Hair follicular keratinocyte (primary cell): ENCODE results near the gene SIAE. TPM values are rescaled to one million over a fixed set of nuclear protein-coding genes. Genes with fewer than 3 reads are reported as not detected.

Source experiments
- total RNA-seq: library from RNA; depleted of rRNA; stranded (reverse); fragments of >200 nt; gene quantifications from 2 replicates; pipeline ENCODE4 v1.2.3, GENCODE V29; 2015

SIAE gene
- 9.6 and 10.1 TPM in 2 replicates for total RNA-seq

GRCh38 chr11:124673333-124674167 lies at the start of gene SIAE, which contains the start of gene SPA17:
Gene SIAE, minus strand, starts transcription at chr11:124673739. Its CDS starts 31 bp downstream, at chr11:124673708.
Gene SPA17, plus strand, starts transcription at chr11:124673904. Its CDS starts 1,361 bp downstream, at chr11:124675265.

DNA sequence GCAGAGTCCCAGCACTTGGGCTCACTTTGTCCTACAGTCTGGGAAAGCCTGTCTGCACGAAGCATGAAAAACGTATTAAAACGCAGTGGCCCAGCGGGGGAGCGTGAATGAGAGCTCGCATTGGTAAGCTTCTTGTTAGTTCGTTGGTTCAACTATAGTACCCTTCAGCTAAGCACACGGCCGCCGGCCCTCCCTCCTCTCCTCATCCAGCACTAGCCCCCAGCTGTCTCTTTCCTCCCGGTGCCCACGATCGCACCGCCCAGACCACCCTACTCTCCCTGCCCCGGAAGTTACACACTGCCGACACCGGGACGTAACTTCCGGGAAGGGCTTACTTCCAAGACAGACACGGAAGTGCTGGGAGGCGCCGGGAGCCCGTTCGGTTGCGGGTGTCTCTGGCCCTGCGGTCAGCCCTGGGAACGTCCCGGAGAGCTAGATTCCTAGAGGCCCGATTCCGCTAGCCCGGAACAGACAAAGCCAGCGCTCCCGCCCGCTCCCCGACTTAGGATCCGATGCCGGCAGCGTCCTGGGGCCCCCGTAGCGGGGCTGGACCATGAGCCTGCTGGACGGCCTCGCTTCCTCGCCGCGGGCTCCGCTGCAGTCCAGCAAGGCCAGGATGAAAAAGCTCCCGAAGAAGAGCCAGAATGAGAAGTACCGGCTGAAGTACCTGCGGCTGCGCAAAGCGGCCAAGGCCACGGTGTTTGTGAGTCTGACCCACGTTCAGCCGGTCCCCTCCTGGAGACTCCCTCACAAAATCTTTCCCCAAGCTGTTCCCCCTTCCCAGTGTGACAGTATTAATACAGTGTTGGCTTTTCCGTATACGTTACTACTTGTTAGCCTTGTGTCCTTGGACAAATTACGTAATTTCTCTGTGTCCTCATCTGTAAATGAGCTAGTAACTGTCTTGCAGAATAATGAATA lies 50.7 kb downstream of the SIAE start, which contains the start of gene TBRG1:
Gene TBRG1, plus strand, starts transcription at position 334 of the 921 bp plus-strand sequence. Its CDS starts 220 bp downstream, at position 554.

DNA sequence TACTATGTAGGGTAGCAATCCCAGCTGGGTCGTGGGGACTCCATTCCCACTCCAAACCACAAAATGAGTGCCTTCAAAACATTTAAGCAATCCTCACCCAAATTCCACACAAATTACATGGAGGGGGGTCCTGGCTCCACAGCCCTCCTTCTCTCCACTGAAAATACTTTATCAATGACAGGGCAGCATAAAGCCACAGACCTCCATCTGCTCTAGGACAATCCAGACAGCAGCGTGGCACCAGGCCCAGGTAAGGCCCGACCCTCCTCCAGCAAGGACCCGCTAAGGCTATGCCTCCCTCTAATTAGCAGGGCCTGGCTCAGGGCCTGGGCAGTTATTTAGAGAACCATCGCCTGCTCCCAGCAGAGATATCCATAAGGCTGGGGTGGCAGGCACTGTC lies 62.5 kb downstream of the SIAE start, which contains the start of gene PANX3:
Gene PANX3, plus strand, starts transcription at position 365 of the 400 bp plus-strand sequence. CDS start 129 bp downstream, outside the sequence.

Other genes starting within 250 kb of the SIAE start
- gene OR8B4, start 248.9 kb downstream of the SIAE start, total RNA-seq = not detected in 2 replicates
- not detected in 2 replicates for gene OR8B8, start 228.0 kb downstream of the SIAE start, total RNA-seq
- gene OR8B12, start 130.1 kb downstream of the SIAE start, total RNA-seq = not detected in 2 replicates
- gene OR8A1, start 103.7 kb downstream of the SIAE start, total RNA-seq = not detected in 2 replicates
- not detected in 2 replicates for gene PANX3, start 62.3 kb downstream of the SIAE start, total RNA-seq
- 19.3 and 19.7 TPM in 2 replicates for gene TBRG1, start 50.9 kb downstream of the SIAE start, total RNA-seq
- 21.6 and 28.0 TPM in 2 replicates for gene SPA17, start 165 bp upstream of the SIAE start, total RNA-seq
- gene NRGN, start 66.2 kb upstream of the SIAE start, total RNA-seq = 0.15 and 0.39 TPM in 2 replicates
- not detected in 2 replicates for gene VSIG2, start 78.5 kb upstream of the SIAE start, total RNA-seq
- not detected in 2 replicates for gene ESAM, start 88.6 kb upstream of the SIAE start, total RNA-seq
- gene MSANTD2, start 126.7 kb upstream of the SIAE start, total RNA-seq = 3.4 TPM in 2 replicates
- gene ROBO3, start 191.7 kb upstream of the SIAE start, total RNA-seq = 34.8 and 59.5 TPM in 2 replicates
- gene ROBO4, start 224.1 kb upstream of the SIAE start, total RNA-seq = 5.8 and 6.8 TPM in 2 replicates
- not detected in 2 replicates for gene HEPN1, start 245.5 kb upstream of the SIAE start, total RNA-seq